PC-9 (cell line): ENCODE results near the gene FASTKD1.

Source experiments
- EZH2 ChIP-seq: fragments of 200-600 bp; sonication (generic); IDR thresholded peaks from 2 replicates; pipeline ENCODE4 v1.8.0; 2017; ENCODE audit warnings: antibody characterized with exemption, low read depth
- TF ChIP-seq, protein P1 (sequence below): fragments of 200-600 bp; sonication (generic); conservative IDR thresholded peaks from 2 replicates; pipeline ENCODE4 v1.6.1; 2017; ENCODE audit warnings: mixed run types, antibody characterized with exemption, mild to moderate bottlenecking, moderate library complexity

DNA sequence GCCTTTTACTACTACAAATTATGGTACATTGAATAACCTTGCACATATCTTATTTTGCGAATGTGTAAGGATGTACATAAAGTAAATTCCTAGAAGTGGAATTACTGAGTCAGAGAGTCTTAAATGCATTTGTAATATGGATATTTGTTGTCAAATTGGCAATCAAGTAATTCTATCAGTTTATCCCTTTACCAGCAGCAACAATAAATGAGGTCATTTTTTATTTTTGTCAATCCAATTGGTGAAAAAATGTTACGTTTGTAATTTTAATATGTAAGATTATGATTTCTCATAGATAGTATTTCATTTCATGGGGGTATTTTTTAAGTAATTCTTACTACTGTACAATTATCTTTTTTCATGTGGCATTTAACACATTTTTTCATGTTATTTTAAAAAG, 25.3 kb upstream of the FASTKD1 start:
- TF ChIP-seq, protein P1, sequence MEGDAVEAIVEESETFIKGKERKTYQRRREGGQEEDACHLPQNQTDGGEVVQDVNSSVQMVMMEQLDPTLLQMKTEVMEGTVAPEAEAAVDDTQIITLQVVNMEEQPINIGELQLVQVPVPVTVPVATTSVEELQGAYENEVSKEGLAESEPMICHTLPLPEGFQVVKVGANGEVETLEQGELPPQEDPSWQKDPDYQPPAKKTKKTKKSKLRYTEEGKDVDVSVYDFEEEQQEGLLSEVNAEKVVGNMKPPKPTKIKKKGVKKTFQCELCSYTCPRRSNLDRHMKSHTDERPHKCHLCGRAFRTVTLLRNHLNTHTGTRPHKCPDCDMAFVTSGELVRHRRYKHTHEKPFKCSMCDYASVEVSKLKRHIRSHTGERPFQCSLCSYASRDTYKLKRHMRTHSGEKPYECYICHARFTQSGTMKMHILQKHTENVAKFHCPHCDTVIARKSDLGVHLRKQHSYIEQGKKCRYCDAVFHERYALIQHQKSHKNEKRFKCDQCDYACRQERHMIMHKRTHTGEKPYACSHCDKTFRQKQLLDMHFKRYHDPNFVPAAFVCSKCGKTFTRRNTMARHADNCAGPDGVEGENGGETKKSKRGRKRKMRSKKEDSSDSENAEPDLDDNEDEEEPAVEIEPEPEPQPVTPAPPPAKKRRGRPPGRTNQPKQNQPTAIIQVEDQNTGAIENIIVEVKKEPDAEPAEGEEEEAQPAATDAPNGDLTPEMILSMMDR: no peak
- no peak for TF ChIP-seq EZH2
